ENCODE results near the gene HOXD9.
A peak's percentile ranks its signal among the peaks of the same experiment; 100 is the strongest.

- no peak for TF ChIP-seq TAF1 (IDR thresholded peaks at IDR 0.05; ENCODE audit: low read depth)
- peak; percentile 95 for TF ChIP-seq SMC3 (conservative IDR thresholded peaks at IDR 0.05; ENCODE audit: poor library complexity)
- TF ChIP-seq, protein P1, sequence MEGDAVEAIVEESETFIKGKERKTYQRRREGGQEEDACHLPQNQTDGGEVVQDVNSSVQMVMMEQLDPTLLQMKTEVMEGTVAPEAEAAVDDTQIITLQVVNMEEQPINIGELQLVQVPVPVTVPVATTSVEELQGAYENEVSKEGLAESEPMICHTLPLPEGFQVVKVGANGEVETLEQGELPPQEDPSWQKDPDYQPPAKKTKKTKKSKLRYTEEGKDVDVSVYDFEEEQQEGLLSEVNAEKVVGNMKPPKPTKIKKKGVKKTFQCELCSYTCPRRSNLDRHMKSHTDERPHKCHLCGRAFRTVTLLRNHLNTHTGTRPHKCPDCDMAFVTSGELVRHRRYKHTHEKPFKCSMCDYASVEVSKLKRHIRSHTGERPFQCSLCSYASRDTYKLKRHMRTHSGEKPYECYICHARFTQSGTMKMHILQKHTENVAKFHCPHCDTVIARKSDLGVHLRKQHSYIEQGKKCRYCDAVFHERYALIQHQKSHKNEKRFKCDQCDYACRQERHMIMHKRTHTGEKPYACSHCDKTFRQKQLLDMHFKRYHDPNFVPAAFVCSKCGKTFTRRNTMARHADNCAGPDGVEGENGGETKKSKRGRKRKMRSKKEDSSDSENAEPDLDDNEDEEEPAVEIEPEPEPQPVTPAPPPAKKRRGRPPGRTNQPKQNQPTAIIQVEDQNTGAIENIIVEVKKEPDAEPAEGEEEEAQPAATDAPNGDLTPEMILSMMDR (IDR thresholded peaks at IDR 0.05; ENCODE audit: poor library complexity, severe bottlenecking), result peak; percentile 91
- TF ChIP-seq POLR2AphosphoS5 (IDR thresholded peaks at IDR 0.05), result no peak
- TF ChIP-seq RAD21 (conservative IDR thresholded peaks at IDR 0.05), result peak; percentile 90
- TF ChIP-seq EZH2 (IDR thresholded peaks at IDR 0.05; ENCODE audit: borderline replicate concordance, insufficient read depth, low read length, poor library complexity, severe bottlenecking), result no peak
- no peak for TF ChIP-seq REST (IDR thresholded peaks at IDR 0.05; ENCODE audit: borderline replicate concordance)
These were observed 4.6 kb downstream of the HOXD9 start for GRCh38 chr2:176126929-176127773.

All from neural cell (in vitro differentiated cells).